ENCODE results near the gene RNF169.

GRCh38 chr11:74730571-74731260 is 17.9 kb upstream of the RNF169 start:
- TF ChIP-seq CTCF (IDR thresholded peaks at IDR 0.05; ENCODE audit: low read depth, low read length, missing input control) (no peak), YY1 (IDR thresholded peaks at IDR 0.05) (no peak), MAX (IDR thresholded peaks at IDR 0.05) (no peak), REST (IDR thresholded peaks at IDR 0.05) (no peak), ZBTB33 (IDR thresholded peaks at IDR 0.05) (no peak), TAF1 (conservative IDR thresholded peaks at IDR 0.05) (no peak), ATF3 (IDR thresholded peaks at IDR 0.05) (no peak), SP1 (IDR thresholded peaks at IDR 0.05) (no peak)

All from liver (tissue), 3 donors.